ENCODE results near the gene TTC7B. TPM values are rescaled to one million over a fixed set of nuclear protein-coding genes. Genes with fewer than 3 reads are reported as not detected.

TTC7B gene
- total RNA-seq, 1 experiment from 2014 or later = 70.6 TPM

DNA sequence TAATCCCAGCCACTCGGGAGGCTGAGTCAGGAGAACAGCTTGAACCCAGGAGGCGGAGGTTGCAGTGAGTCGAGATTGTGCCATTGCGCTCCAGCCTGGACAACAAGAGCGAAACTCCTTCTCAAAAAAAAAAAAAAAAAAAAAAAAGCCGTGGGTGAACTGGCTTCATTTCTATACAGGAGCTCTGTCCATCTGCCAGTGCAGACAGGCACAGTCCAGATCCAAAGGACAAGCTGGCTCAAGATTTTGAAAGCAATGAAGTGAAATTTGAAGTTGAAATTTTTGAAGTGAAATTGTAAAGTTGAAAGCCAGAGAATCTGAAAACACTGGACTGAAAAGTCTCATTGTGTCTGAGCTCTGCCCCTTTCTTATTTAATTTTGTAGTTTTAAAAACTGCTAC, 284.7 kb downstream of the TTC7B start:
- TF ChIP-seq, protein P1, sequence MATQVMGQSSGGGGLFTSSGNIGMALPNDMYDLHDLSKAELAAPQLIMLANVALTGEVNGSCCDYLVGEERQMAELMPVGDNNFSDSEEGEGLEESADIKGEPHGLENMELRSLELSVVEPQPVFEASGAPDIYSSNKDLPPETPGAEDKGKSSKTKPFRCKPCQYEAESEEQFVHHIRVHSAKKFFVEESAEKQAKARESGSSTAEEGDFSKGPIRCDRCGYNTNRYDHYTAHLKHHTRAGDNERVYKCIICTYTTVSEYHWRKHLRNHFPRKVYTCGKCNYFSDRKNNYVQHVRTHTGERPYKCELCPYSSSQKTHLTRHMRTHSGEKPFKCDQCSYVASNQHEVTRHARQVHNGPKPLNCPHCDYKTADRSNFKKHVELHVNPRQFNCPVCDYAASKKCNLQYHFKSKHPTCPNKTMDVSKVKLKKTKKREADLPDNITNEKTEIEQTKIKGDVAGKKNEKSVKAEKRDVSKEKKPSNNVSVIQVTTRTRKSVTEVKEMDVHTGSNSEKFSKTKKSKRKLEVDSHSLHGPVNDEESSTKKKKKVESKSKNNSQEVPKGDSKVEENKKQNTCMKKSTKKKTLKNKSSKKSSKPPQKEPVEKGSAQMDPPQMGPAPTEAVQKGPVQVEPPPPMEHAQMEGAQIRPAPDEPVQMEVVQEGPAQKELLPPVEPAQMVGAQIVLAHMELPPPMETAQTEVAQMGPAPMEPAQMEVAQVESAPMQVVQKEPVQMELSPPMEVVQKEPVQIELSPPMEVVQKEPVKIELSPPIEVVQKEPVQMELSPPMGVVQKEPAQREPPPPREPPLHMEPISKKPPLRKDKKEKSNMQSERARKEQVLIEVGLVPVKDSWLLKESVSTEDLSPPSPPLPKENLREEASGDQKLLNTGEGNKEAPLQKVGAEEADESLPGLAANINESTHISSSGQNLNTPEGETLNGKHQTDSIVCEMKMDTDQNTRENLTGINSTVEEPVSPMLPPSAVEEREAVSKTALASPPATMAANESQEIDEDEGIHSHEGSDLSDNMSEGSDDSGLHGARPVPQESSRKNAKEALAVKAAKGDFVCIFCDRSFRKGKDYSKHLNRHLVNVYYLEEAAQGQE (IDR thresholded peaks at IDR 0.05; ENCODE audit: low read depth) = no peak
- TF ChIP-seq EZH2 (IDR thresholded peaks at IDR 0.05) (no peak), CEBPB (IDR thresholded peaks at IDR 0.05; ENCODE audit: low read depth) (no peak), SP1 (IDR thresholded peaks at IDR 0.05; ENCODE audit: low read depth) (no peak), JUND (IDR thresholded peaks at IDR 0.05) (no peak), EZH2phosphoT487 (IDR thresholded peaks at IDR 0.05; ENCODE audit: borderline replicate concordance) (no peak), CBX3 (IDR thresholded peaks at IDR 0.05; ENCODE audit: low read depth) (no peak), YY1 (IDR thresholded peaks at IDR 0.05; ENCODE audit: extremely low read depth, insufficient replicate concordance, low read depth, low read length) (no peak), SIN3A (IDR thresholded peaks at IDR 0.05; ENCODE audit: low read depth) (no peak), EGR1 (IDR thresholded peaks at IDR 0.05; ENCODE audit: low read depth) (no peak), ZNF274 (IDR thresholded peaks at IDR 0.05; ENCODE audit: low read depth, low read length) (no peak), ELF1 (IDR thresholded peaks at IDR 0.05; ENCODE audit: borderline replicate concordance, low read depth) (no peak)
- TF ChIP-seq, protein P2, sequence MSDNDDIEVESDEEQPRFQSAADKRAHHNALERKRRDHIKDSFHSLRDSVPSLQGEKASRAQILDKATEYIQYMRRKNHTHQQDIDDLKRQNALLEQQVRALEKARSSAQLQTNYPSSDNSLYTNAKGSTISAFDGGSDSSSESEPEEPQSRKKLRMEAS (IDR thresholded peaks at IDR 0.05) = no peak
- TF ChIP-seq, protein P3, sequence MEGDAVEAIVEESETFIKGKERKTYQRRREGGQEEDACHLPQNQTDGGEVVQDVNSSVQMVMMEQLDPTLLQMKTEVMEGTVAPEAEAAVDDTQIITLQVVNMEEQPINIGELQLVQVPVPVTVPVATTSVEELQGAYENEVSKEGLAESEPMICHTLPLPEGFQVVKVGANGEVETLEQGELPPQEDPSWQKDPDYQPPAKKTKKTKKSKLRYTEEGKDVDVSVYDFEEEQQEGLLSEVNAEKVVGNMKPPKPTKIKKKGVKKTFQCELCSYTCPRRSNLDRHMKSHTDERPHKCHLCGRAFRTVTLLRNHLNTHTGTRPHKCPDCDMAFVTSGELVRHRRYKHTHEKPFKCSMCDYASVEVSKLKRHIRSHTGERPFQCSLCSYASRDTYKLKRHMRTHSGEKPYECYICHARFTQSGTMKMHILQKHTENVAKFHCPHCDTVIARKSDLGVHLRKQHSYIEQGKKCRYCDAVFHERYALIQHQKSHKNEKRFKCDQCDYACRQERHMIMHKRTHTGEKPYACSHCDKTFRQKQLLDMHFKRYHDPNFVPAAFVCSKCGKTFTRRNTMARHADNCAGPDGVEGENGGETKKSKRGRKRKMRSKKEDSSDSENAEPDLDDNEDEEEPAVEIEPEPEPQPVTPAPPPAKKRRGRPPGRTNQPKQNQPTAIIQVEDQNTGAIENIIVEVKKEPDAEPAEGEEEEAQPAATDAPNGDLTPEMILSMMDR (IDR thresholded peaks at IDR 0.05 in 2 of 3, conservative IDR thresholded peaks at IDR 0.05 in 1 of 3; ENCODE audit: borderline replicate concordance in 1 of 3, insufficient read depth in 1 of 3, low read depth in 2 of 3, low read length in 2 of 3) = no peak
- Histone ChIP-seq H3K9ac (ENCODE audit: low read length) (no peak overlapping the region), H3K79me2 (ENCODE audit: insufficient read depth, low read length) (no peaks in the 10 kb centered on the region), H3K9me3 (ENCODE audit: control insufficient read depth in 1 of 2, insufficient read depth in 1 of 2, low read depth in 1 of 2, low read length in 2 of 2) (peaks cover 0 to 5% of the 10 kb centered on the region in 2 experiments; a peak in 1 of 4 replicates), H2AFZ (ENCODE audit: low read depth, low read length, poor library complexity, severe bottlenecking) (no peak overlapping the region), H3K4me2 (ENCODE audit: low read length) (no peak overlapping the region), H3K4me1 (ENCODE audit: control insufficient read depth in 1 of 2, insufficient read depth in 2 of 2, low read length in 2 of 2) (no peaks in the 10 kb centered on the region), H3K9me2 (ENCODE audit: insufficient read depth) (no peaks in the 10 kb centered on the region), H4K20me1 (ENCODE audit: insufficient read depth) (no peaks in the 10 kb centered on the region), H3K4me3 (replicated peaks in 1 of 2; ENCODE audit: low read depth in 1 of 2, low read length in 2 of 2) (no peak overlapping the region), H3K27ac (ENCODE audit: low read depth, low read length) (no peak overlapping the region), H3K27me3 (ENCODE audit: insufficient read depth, low read length) (no peaks in the 10 kb centered on the region), H3K36me3 (ENCODE audit: control insufficient read depth in 1 of 2, insufficient read depth in 2 of 2, low read length in 2 of 2) (no peaks in the 10 kb centered on the region)
- ChIA-PET CTCF (no interaction called here), RAD21 (ENCODE audit: low non-redundant PET in 1 of 2, low total read pairs in 2 of 2, uncharacterized antibody in 2 of 2, unreplicated experiment in 2 of 2) (no interaction called here), POLR2A (no interaction called here)
- BruUV-seq (replicated peaks) = no TSS peak
- intact Hi-C loops (cut with micrococcal nuclease) = no loop called here
- ATAC-seq (no peak), DNase-seq (ENCODE audit: low read depth, low spot score) (no peak)
